Activated CD4-positive, alpha-beta T cell treated with anti-CD3 and anti-CD28 coated beads, Interleukin-2, amount 50 U/mL, for 16 hours (primary cell): ENCODE data around the gene LRRC8A.
"Not testable (repeated sequence)": the region's sequence is repeated elsewhere in the genome, so short reads cannot be mapped to it uniquely, and the experiment has no call there.

Experiments used
- DNase-seq: peaks from one replicate; pipeline ENCODE4 v3.0.0-alpha.2; 2020

The LRRC8A gene

DNA sequence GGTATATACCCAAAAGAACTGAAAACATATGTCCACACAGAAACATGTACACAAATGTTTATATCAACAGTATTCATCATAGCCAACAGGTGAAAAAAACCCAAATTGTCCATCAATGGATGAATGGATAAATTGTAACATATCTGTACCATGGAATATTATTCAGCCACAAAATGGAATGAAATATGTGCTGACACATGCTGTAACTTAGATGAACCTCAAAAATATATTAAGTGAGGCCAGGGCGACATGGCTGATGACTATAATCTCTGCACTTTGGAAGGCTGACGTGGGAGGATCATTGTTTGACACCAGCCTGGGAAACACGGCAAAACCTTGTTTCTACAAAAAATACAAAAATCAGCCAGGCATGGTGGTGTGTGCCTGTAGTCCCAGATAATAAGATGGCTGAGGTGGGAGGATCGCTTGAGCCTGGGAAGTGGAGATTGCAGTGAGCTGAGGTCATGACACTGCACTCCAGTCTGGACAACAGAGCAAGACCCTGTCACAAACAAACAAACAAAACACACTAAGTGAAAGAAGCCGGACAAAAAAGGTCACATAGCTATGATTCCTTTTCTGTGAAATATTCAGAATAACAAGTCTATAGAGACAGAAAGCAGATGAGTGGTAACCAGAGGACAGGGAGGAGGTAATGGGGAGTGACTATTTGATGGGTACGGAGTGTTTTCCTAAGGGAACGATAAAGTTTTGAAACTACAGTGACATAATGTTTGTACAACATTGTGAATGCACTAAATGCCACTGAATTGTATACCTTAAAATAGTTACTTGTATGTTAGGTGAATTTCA is 11.6 kb upstream of the LRRC8A start:
- DNase-seq = no peak

DNA sequence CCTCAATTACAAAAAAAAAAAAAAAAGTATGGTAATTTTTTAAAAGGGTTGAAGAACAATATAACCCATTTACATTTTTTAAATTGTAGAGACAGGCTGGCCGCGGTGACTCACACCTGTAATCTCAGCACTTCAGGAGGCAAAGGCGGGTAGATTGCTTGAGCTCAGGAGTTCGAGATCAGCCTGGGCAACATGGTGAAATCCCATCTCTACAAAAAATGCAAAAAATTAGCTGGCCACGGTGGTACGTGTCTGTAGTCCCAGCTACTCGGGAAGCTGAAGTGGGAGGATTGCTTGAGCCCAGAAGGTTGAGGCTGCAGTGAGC is 11.0 kb upstream of the LRRC8A start:
- DNase-seq = not testable (repeated sequence)

DNA sequence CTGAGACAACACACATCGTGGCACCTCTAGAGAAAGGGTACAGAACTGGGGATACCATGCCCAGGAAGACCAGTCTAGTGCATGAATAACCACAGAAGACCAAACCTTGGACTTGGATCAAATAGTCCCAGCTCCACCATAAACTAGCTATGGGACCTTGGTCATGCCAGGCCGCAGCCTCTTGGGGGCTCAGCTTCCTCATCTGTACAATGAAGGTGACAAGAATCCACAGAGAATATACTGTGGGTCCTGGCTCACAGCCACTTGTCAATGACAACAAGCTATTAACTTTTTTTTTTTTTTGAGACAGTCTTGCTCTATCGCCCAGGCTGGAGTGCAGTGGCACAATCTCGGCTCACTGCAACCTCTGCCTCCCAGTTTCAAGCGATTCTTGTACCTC is 4.1 kb upstream of the LRRC8A start:
- DNase-seq = no peak

DNA sequence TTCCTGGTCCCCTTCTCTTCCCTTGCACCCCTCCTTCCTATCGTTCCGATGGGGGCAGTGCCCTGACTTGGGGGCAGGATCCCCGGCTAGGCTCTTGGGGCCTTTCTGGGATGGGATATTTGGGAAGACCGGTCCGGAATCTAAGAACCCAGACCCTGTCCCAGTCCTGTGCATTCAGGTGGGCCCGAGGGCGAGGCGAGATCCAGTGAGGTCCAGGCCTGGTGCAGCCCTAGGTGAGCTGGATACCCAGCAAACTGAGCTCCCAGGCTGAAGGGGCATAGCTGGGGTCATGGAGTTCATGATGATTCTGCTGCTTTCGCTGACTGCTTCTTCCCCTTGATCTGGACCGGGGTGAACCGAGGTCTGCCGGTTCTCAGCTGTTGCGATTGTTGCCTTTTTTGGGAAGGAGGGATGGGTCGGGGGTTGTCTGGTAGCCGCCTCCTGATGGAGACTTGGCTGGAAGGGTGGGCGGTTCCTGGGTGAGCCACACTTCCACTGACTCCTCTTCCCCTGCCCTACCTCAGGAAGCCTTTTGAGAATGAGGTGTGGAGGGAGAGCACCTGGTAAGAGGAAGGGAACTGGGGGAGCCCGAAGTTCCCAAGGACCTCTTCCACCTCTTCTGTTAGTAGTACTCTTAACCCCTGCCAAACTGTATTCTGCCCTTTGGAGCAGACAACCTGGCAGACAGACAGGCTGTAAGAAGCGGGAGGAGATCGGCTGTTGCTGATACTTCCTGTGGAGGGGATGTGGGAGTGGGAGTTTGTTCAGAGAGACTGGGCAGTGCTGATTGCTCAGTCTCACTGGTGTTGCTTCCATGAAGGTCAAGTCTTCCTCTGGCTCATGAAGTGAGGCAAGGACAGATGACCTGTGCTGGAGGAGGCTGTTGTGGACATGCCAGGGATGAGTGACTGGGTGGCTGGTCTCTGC is 1.0 kb downstream of the LRRC8A start:
- DNase-seq = no peak

- DNase-seq = no peak
These were observed 2.2 kb downstream of the LRRC8A start for GRCh38 chr9:128884164-128884563.

DNA sequence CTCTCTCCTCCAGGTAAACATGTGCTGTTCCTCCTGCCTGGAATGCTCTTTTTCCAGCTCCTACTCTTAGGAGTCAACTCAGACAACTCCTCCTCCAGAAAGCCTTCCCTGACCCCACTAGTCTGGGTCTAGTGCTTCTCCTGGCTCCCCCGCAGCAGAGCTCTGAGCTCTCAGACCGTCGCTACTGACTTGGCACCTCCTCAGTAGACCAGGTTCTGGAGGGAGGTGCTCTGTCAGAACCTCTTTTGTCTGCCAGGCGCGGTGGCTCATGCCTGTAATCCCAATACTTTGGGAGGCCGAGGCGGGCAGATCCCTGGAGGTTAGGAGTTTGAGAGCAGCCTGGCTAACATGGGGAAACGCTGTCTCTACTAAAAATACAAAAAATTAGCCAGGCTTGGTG is 3.4 kb downstream of the LRRC8A start:
- no peak for DNase-seq

DNA sequence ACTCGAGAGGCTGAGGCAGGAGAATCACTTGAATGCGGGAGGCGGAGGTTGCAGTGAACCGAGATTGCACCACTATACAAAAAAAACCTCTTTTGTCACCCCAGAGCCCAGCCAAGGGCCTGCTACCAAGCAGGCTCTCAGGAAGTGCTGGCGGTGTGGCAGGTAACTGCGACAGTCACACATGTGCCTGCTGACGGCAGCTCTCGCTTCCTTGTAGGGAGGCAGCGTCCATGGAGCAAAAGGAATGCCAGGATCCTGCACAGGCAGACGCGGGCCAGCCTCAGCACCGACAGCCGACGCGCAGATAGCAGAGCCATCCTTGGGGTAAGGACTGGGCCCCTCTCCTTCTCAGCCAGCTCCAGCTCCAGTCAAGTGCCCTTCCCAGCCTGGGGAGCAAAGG is 3.9 kb downstream of the LRRC8A start:
- no peak for DNase-seq

DNA sequence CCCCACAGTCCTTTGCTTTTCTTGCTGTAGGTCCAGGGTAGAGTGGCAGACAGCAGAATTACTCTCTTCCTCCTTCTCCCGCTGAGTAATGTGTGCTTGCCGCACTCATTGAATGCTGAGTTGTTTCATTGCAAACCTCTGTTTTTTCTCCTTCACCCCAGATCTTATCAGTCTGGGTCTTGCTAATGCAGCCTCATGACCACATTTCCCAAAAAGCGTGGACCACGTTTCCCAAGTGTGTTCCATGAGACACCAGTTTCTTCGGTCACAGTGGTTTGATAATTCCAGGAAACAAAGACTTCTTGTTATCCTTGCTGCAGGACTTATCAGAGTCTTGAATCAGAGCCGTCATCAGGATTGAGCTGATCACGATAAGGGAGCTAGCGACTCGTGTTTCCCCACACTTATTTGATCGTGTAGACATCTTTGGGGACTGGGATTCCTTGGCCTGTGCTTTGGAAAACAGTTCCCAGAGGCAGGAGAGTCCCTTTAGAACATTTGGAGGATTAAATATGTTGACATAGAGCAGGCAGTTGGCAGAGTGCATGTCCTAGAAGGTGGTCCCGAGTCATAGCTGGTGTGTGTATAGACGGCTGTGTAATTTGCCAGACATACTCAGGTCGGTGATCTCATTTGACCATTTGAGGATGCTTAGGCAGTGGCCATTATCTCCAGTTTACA is 4.4 kb downstream of the LRRC8A start:
- DNase-seq = peak; percentile 16

DNA sequence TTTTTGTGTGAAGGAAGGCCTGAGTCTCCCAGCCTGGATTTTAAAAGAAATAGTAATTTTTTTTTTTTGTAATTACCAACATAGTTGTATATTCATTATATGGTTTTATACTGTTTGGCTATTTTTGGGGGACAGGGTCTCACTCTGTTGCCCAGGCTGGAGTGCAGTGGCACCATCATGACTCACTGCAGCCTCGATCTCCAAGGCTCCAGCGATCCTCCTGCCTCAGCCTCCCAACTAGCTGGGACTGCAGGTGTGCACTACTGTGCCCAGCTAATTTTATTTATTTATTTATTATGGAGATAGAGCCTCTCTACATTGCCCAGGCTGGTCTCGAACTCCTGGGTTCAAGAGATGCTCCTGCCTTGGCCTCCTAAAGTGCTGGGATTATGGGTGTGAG is 5.1 kb downstream of the LRRC8A start:
- DNase-seq = no peak

- DNase-seq = no peak
These were observed 6.0 kb downstream of the LRRC8A start for GRCh38 chr9:128887914-128888350.

DNA sequence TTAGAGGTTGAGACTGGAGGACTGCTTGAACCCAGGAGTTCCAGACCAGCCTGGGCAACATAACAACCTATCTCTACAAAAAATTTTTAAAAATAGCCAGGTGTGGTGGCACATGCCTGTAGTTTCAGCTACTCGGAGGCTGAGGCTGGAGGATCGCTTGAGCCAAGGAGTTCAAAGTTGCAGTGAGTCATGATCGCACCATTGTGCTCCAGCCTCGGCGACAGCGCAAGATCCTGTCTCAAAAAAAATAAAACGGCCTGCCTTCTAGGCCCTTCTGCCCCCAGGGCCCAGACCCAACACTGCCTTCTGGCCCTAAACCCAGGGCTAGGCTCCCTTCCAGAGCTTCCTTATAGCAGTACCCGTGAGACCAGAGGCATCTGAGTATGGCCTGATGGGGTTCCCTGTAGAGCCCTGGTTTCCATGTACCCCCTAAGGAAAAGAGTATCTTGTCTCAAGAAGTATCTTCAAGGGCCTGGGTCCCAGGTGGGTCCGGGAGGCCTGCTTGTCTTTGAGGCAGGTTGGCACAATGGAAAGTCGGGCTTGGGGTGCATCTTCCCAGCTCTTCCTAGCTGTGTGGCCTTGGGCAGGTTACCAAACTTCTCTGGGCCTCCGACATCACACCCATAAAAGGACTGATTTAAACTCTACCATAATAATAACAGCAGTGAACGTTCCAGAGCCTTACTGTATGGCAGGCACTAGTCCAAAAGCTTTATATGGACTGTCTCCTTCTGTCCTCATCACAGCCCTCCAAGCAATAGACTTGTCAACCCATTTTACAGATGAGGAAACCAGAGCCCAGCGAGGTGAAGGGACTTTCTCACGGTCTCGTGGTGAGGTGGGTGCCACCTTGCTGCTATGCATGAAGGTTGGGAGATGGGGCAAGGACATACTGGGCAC is 9.6 kb downstream of the LRRC8A start:
- DNase-seq = no peak

DNA sequence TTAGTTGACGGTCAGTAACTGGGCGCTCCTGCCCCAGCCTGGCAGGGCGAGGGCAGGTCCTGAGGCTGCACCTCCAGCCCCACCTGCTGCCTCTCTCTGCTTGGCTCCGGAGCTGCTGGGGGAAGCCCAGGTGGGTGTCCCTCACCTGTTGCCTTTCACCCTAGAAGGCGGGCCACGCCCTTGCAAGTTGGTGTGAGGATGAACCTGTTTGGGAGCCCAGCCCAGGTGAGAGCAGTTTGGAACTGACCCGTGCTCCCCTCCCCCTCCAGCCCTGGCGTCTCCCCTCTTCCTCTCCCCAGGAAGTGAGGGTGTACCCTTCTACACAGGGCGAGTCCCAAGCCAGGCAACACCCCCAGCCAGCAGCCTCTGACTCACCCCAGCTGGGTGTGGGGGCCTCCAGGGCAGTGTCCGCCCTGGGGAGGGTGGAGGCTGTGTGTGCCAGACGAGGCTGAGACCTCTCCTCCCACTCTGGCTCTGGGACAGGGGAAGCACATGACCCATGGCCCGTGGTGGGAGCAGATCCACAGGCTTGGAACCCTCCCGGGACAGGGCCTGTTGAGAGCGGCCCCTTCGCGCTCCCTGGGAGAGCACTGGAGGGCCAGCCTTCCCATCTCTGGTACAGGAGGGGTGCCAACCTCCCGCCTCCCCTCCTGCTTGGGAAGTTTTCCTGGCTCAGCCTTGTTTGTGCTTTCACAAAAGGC is 10.4 kb downstream of the LRRC8A start:
- no peak for DNase-seq

DNA sequence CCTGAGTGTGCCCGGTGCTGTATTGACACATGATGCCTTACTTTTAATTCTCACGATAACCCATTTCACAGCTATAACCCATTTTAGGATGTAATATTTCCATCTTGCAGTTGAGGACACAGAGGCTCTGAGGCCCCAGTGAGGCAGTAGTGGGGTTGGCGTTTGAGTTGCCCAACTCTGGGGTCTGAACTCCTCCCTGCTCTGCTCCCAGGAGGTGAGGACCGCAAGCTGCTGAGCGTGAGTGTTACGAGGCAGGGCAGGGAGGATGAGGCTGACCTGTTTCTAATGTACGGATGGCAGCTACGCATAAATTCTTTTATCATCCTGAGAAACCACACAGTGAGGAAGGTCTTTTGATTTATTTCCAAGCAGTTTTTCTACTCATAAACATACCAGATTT is 11.4 kb downstream of the LRRC8A start:
- no peak for DNase-seq

- no peak for DNase-seq
These were observed 12.8 kb downstream of the LRRC8A start for GRCh38 chr9:128894764-128895163.

DNA sequence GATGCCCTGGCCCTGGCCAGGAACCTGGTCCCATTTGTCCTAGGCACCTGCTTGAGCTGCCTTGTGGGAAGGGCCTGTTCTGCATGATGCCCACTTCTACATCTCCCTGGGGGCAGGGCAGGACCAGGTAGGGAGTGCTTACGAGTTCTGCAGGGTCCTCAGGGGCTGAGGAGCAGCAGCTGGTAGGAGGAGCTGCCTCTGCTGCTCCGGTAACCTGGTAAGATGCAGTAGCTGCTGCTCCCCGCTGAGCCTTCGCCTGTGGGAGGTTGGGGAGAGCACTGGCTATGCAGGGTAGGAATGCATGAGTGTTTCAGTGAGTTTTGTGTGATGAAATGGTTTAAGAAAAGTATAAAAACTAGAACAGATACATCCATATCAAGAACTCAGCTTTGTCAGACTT is 13.6 kb downstream of the LRRC8A start:
- no peak for DNase-seq

DNA sequence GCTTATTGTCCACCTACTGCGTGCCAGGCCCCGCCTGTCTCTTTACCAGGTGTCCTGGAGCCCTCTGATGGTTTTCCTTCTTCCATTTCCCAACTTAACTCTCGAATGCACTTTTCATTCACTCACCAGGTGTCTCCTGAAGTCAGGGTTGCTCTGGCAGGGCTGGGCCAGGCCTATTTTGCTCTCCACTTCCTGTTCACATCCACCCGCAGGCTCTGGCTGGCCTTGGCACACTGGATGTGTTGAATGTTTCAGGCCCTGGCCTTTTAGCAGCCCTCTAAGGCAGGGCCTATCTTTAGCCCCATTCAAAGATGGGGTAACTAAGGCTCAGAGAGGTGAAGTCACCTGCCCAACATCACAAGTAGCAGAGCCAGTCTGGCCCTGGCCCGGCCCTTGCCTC is 16.4 kb downstream of the LRRC8A start:
- DNase-seq = no peak

GRCh38 chr9:128898845-128899565 is 17.1 kb downstream of the LRRC8A start:
- DNase-seq = no peak

- peak; percentile 37 for DNase-seq
These were observed 17.8 kb downstream of the LRRC8A start for GRCh38 chr9:128899566-128900322.

GRCh38 chr9:128901379-128901778 is 19.4 kb downstream of the LRRC8A start:
- no peak for DNase-seq

GRCh38 chr9:128901822-128902221 is 19.9 kb downstream of the LRRC8A start:
- no peak for DNase-seq
